PC-3 (cell line): ENCODE data around the gene DLG1.

Experiments used
- EZH2phosphoT487 ChIP-seq: fragments of 300-600 bp; sonication (generic); IDR thresholded peaks from 2 replicates; pipeline ENCODE4 v1.6.1; 2018; ENCODE audit warnings: mild to moderate bottlenecking, antibody characterized with exemption, low read length, borderline replicate concordance
- TF ChIP-seq, protein P1 (sequence below): fragments of 300-600 bp; sonication (generic); conservative IDR thresholded peaks from 2 replicates; pipeline ENCODE4 v1.5.1; 2017; ENCODE audit warnings: antibody characterized with exemption, low read depth, mild to moderate bottlenecking, low read length

DNA sequence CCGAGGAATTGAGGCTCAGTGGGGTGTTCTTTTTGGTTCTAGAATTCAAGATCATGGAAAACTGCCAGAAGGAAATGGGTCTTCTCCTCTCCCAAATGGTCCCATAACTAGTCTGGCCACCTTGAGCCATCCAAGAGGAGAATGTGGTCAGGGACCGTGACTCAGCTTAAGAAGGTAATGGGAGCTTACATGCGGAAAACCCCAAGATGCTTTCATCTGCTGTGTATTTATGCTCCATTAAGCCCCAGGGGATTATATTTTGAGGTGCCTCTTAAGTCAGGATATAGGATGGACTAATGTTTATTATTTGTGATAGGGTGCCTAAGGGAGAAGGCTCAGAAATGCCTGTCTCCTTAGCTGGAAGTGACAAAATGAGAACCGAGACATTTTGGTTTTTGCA lies 39.2 kb upstream of the DLG1 start:
- TF ChIP-seq, protein P1, sequence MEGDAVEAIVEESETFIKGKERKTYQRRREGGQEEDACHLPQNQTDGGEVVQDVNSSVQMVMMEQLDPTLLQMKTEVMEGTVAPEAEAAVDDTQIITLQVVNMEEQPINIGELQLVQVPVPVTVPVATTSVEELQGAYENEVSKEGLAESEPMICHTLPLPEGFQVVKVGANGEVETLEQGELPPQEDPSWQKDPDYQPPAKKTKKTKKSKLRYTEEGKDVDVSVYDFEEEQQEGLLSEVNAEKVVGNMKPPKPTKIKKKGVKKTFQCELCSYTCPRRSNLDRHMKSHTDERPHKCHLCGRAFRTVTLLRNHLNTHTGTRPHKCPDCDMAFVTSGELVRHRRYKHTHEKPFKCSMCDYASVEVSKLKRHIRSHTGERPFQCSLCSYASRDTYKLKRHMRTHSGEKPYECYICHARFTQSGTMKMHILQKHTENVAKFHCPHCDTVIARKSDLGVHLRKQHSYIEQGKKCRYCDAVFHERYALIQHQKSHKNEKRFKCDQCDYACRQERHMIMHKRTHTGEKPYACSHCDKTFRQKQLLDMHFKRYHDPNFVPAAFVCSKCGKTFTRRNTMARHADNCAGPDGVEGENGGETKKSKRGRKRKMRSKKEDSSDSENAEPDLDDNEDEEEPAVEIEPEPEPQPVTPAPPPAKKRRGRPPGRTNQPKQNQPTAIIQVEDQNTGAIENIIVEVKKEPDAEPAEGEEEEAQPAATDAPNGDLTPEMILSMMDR: no peak
- no peak for TF ChIP-seq EZH2phosphoT487
